GM12872 (cell line): ENCODE data around the gene KIF3C.

Experiments used
- TF ChIP-seq, protein P1 (sequence below): IDR thresholded peaks from 3 replicates; pipeline ENCODE4 v1.5.1; 2011; ENCODE audit warnings: low read depth, mild to moderate bottlenecking, low read length, moderate library complexity; ENCODE audit not compliant: insufficient read depth

Gene KIF3C

DNA sequence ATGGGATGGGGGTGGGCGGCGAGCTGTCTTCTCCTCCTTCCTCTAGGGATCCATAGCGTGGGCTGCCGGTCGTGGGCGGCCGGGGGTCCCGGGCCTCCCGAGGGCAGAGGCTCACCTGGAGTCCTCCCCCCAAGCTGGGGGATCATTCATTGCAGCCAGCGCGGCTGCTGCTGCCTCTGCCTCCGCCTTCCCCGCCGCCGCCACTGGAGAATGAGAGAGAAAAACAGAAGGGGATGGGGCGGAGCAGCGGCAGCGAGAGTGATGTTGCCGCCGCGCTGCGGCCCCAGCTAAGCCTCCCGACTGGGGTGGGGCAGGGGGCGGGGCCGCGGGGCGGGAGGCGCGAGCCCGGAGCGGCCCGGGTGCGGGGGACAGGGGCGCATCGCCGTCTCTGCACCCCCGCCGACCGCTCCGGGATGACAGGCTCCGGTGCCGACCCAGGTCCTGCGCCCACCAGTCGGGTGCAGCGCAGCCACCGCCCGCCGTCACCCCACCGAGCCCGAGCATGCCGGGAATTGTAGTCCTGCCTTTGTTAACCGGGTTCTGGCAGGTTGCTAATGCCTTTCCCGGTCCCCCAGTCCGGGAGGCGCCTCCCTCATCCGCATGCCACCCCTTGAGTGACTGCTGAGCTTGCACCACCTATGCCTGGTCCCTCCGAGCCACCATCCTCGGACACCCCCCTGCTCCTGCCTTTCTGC, at the start of gene KIF3C:
TSS of gene KIF3C (minus strand) at position 225 of the 695 bp plus-strand sequence. CDS start 580 bp downstream, outside the sequence.
- TF ChIP-seq, protein P1, sequence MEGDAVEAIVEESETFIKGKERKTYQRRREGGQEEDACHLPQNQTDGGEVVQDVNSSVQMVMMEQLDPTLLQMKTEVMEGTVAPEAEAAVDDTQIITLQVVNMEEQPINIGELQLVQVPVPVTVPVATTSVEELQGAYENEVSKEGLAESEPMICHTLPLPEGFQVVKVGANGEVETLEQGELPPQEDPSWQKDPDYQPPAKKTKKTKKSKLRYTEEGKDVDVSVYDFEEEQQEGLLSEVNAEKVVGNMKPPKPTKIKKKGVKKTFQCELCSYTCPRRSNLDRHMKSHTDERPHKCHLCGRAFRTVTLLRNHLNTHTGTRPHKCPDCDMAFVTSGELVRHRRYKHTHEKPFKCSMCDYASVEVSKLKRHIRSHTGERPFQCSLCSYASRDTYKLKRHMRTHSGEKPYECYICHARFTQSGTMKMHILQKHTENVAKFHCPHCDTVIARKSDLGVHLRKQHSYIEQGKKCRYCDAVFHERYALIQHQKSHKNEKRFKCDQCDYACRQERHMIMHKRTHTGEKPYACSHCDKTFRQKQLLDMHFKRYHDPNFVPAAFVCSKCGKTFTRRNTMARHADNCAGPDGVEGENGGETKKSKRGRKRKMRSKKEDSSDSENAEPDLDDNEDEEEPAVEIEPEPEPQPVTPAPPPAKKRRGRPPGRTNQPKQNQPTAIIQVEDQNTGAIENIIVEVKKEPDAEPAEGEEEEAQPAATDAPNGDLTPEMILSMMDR: no peak

DNA sequence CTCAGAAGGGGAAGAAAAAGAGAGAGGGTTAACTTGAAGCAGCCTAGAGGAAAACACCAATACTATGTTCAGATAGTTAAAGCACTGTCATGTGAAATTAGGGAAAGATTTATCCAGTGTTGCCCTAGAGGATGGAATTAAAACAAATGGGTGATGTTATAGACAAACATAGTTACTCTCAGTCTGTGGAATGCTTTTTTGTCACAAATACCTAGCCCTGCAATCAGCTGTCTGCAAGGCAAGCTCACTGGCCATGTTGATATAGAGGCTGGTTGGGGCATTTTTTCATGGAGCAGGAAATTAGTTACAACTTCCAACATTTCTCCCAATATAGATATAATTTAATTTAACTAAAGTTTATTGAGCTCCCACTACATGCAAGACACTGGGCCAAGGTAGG, 43.2 kb upstream of the KIF3C start:
- TF ChIP-seq, protein P1: no peak

DNA sequence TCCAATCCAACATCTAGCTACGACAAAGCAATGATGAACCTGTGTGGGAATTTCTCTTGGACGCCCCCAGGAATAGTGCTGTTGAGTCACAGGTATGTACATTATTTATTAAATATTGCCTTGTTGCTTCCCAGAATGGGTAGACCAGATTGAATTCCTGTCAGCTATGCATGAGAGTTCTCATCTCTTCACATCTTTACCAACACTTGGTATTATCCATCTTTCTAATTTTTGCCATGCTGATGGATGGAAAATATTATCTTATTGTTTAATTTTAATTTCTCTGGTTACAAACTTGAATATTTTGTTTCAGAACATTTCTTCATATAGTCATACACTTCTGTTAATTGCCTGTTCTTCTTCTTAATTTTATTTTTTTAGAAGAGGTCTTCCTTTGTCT, 42.0 kb upstream of the KIF3C start:
- TF ChIP-seq, protein P1: no peak

DNA sequence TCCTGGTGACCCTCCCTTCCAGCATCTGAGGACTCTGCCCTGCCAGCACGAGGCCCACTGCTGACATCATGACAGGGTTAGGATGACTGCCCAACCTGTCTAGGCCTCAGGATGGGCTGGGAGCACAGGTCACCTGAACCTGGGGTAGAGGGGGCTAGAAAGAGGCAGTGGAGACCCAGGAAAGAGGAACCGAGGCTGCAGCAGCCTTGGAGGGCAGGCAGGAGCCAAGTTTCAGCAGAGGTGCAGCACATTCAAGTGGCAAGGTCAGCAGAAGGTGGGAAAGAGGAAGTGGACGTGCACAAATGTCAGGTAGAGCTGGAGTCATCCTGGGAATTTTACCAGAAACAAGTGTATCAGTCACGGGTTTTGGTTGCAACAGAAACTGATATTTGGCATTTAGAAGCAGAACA, 37.9 kb upstream of the KIF3C start:
- TF ChIP-seq, protein P1: no peak

DNA sequence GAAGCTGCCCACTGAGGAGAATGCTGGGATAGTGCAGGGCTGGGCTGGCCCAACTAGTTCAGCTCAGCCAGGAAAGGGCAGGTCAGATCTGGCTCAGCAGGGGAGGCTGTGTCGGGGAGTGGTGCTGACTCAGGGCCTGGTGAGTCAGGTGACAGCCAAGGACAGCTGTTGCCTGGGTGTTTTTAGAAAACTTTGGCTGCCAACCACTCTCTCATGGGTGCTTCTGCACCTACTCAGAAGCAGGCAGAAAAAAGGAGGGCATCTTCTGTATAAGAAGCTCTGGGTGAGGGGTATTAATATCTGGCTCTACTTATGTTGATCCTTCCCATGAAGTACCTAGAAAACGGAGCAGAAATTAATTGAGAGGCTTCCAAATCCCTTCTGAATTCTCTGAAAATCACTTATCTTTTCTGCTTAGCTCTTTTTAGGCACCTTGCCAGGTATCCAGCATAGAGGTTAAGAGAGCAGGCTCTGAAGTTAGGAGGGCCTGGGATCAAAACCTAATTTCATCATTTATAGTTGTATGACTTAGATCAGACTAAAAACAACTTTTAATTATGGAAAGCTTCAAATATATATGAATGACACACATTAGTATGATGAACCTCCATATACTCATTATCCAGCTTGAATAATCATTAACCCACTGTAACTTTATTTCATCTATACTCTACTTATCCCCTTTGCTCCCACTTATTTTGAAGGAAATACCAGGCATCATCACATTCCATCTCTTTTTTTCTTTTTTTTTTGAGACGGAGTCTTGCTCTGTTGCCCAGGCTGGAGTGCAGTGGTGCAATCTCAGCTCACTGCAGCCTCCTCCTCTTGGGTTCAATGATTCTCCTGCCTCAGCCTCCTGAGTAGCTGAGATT, 36.1 kb upstream of the KIF3C start:
- TF ChIP-seq, protein P1: no peak

DNA sequence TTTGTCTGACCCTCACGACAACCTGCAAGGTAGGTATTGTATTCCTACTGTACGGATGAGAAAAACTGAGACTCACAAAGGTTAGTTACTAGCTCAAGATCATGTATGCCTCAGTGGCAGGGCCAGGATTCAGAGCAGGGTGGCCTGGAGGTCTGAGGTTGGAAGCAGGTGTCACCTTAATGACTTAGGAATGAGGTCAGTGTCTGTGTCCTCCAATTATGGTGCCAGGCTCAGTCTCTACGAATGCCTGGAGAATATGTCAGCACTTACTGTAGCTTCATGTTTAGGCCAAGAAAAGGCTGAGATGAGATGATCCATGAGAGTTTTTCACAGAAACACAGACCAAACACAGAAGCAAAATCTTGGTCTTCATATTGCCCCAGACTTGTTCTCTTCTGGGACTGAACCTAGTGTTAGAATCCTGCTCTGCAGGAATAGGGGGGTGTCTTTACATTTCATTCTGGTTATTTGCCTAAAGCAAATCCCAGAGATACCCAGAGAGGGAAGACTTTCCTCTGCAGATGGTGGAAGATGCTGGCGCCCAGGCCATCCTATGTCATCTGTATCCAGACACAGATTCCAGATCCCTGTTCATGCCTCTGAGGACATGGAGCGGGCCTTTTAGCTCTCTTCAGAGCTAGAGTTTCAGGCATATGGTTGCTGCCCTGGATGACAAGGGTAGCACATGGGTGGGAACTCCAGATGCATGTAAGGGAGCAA, 35.3 kb upstream of the KIF3C start:
- TF ChIP-seq, protein P1: no peak
